ENCODE data around the gene BMAL2.

- TF ChIP-seq TAF1 (IDR thresholded peaks at IDR 0.05; ENCODE audit: low read depth) (no peak), RAD21 (IDR thresholded peaks at IDR 0.05; ENCODE audit: low read depth) (no peak), EP300 (IDR thresholded peaks at IDR 0.05; ENCODE audit: borderline replicate concordance) (no peak), ZBTB7A (IDR thresholded peaks at IDR 0.05; ENCODE audit: low read depth) (no peak), CEBPB (IDR thresholded peaks at IDR 0.05) (no peak), REST (IDR thresholded peaks at IDR 0.05; ENCODE audit: low read depth) (no peak), EGR1 (IDR thresholded peaks at IDR 0.05) (no peak), MAX (IDR thresholded peaks at IDR 0.05) (no peak), USF1 (IDR thresholded peaks at IDR 0.05) (no peak), FOXM1 (IDR thresholded peaks at IDR 0.05; ENCODE audit: borderline replicate concordance, low read depth) (no peak), YY1 (IDR thresholded peaks at IDR 0.05; ENCODE audit: low read depth) (no peak)
Measured at GRCh38 chr12:27324530-27324929, 8.1 kb upstream of the BMAL2 start.

All from Ishikawa (cell line).